ENCODE results near the gene PACSIN1. TPM values are rescaled to one million over a fixed set of nuclear protein-coding genes. Genes with fewer than 3 reads are reported as not detected.

PACSIN1 gene
- total and polyA plus RNA-seq, 2 donors (not counting 3 experiments of a cell fraction or from before 2014, with no cell fraction given), result 0.03 TPM; not detected in 1

DNA sequence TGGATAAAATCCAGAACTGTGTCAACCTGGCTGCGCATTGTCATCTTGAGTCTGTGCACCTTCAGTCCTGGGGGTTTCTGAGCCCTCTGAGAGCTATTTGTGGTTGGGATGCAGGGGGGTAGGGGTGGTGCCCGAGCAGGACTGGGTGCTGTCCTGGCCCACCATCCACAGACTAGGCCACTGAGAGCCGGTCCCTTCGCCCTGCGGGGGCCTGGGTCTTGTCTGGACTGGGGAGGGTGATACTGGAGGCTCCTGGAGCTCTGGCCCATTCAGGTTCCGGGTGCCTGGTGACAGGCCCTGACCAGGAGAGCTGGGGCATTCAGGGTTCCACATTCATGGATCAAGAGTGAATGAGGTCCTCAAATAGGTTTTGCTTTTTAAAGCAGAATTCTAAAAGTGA, 69.3 kb downstream of the PACSIN1 start:
- intact Hi-C loops (cut with micrococcal nuclease), result no loop called here
- H3K27me3 ChIP-seq (ENCODE audit: control insufficient read depth in 2 of 2, insufficient read depth in 2 of 2, low read length in 2 of 2), result no peaks in the 10 kb centered on the region
- no peaks in the 10 kb centered on the region for H3K9me1 ChIP-seq (replicated peaks; ENCODE audit: control insufficient read depth, extremely low read depth, insufficient read depth, low read length)
- H3K4me1 ChIP-seq (ENCODE audit: control insufficient read depth, extremely low read depth, insufficient read depth, low read length), result no peaks in the 10 kb centered on the region
- H3K36me3 ChIP-seq (ENCODE audit: control insufficient read depth in 2 of 2, extremely low read depth in 1 of 2, insufficient read depth in 2 of 2, low read length in 2 of 2), result no peaks in the 10 kb centered on the region
- H3K9me3 ChIP-seq (replicated peaks; ENCODE audit: control insufficient read depth, insufficient read depth, low read length), result no peaks in the 10 kb centered on the region
- dilution Hi-C loops (cut with MboI; ENCODE audit: extremely low pct_ligation_motif_present, low sequenced_read_pairs), result no loop called here
- no peak overlapping the region for H3K4me2 ChIP-seq (ENCODE audit: insufficient read depth, low read length)
- no peaks in the 10 kb centered on the region for H4K20me1 ChIP-seq (replicated peaks; ENCODE audit: control insufficient read depth, extremely low read depth, insufficient read depth, low read length)
- ChIA-PET POLR2A (no interaction called here), CTCF (no interaction called here)
- H3K4me3 ChIP-seq (replicated peaks in 1 of 3; ENCODE audit: insufficient read depth in 1 of 3, low read depth in 1 of 3, low read length in 3 of 3), result no peak overlapping the region
- no peak overlapping the region for H3K27ac ChIP-seq (ENCODE audit: insufficient read depth, low read depth, low read length)
- no peak overlapping the region for H2AFZ ChIP-seq (ENCODE audit: low read depth, low read length)
- BruUV-seq (replicated peaks), result no TSS peak
- H3K9ac ChIP-seq (replicated peaks; ENCODE audit: extremely low read depth, insufficient read depth, low read length), result no peak overlapping the region
- FAIRE-seq, result no peak
- TF ChIP-seq FOS (IDR thresholded peaks at IDR 0.05; ENCODE audit: borderline replicate concordance, insufficient read depth, low read length) (no peak), CTCF (IDR thresholded peaks at IDR 0.05; ENCODE audit: extremely low read depth in 1 of 2, insufficient read depth in 1 of 2, low read depth in 1 of 2, low read length in 2 of 2) (no peak), MYC (IDR thresholded peaks at IDR 0.05; ENCODE audit: low read depth, low read length) (no peak), POLR2A (IDR thresholded peaks at IDR 0.05; ENCODE audit: low read depth, low read length) (no peak), GATA2 (IDR thresholded peaks at IDR 0.05; ENCODE audit: insufficient read depth, insufficient read length, low read depth, low read length) (no peak), JUN (IDR thresholded peaks at IDR 0.05; ENCODE audit: borderline replicate concordance, insufficient read depth, insufficient read length, low read depth) (no peak), EZH2 (IDR thresholded peaks at IDR 0.05; ENCODE audit: borderline replicate concordance, low read depth, low read length, severe bottlenecking) (no peak), MAX (IDR thresholded peaks at IDR 0.05; ENCODE audit: insufficient read depth, insufficient read length) (no peak), POLR2AphosphoS5 (IDR thresholded peaks at IDR 0.05; ENCODE audit: insufficient read depth, low read depth, low read length) (no peak)
- no peaks in the 10 kb centered on the region for H3K79me2 ChIP-seq (ENCODE audit: control insufficient read depth, insufficient read depth, low read length)
- DNase-seq (ENCODE audit: low read depth, low spot score), result no peak

All from endothelial cell of umbilical vein (primary cell).